Neural cell (in vitro differentiated cells): ENCODE data around the gene SAMD7. TPM values are rescaled to one million over a fixed set of nuclear protein-coding genes. Genes with fewer than 3 reads are reported as not detected.

ENCODE experiments used
- H2AFZ ChIP-seq: fragments of 200-600, 300-800 bp; sonication (generic), shearing (Covaris generic); 2 replicates; pipeline ENCODE4 v1.6.0; 2014; ENCODE audit warnings: low read depth, mild to moderate bottlenecking, antibody characterized with exemption, low read length, moderate library complexity
- H3F3A ChIP-seq: fragments of 200-600 bp; shearing (Covaris generic); 2 replicates; pipeline ENCODE4 v1.6.1; 2016; ENCODE audit warnings: mild to moderate bottlenecking, moderate library complexity, mixed read lengths, antibody characterized with exemption, low read length; ENCODE audit not compliant: insufficient read depth, poor library complexity, severe bottlenecking
- H3K27ac ChIP-seq: fragments of 200-600, 300-800 bp; sonication (generic), shearing (Covaris generic); 2 replicates; pipeline ENCODE4 v1.5.1; 2014; ENCODE audit warnings: mild to moderate bottlenecking, low read length, moderate library complexity
- H3K27me3 ChIP-seq: fragments of 300-800, 200-600 bp; sonication (generic), shearing (Covaris generic); 2 replicates; pipeline ENCODE4 v1.6.0; 2014; ENCODE audit warnings: mild to moderate bottlenecking, low read depth, low read length, moderate library complexity; ENCODE audit not compliant: insufficient read depth
- H3K36me3 ChIP-seq: fragments of 300-800, 200-600 bp; sonication (generic), shearing (Covaris generic); 2 replicates; pipeline ENCODE4 v1.5.1; 2014; ENCODE audit warnings: mild to moderate bottlenecking, antibody characterized with exemption, low read length, moderate library complexity; ENCODE audit not compliant: insufficient read depth
- H3K4me2 ChIP-seq: fragments of 300-800, 200-600 bp; sonication (generic), shearing (Covaris generic); 2 replicates; pipeline ENCODE4 v1.6.0; 2014; ENCODE audit warnings: mild to moderate bottlenecking, low read length
- H3K4me3 ChIP-seq: fragments of 300-800, 200-600 bp; sonication (generic), shearing (Covaris generic); 2 replicates; pipeline ENCODE4 v1.5.1; 2014; ENCODE audit warnings: mild to moderate bottlenecking, low read length, moderate library complexity
- H3K79me2 ChIP-seq: fragments of 200-600 bp; shearing (Covaris generic); replicated peaks from 2 replicates; pipeline ENCODE4 v1.6.0; 2014; ENCODE audit warnings: mild to moderate bottlenecking, low read length, moderate library complexity; ENCODE audit not compliant: insufficient read depth
- H3K9ac ChIP-seq: fragments of 300-800, 200-600 bp; sonication (generic), shearing (Covaris generic); 2 replicates; pipeline ENCODE4 v1.6.1; 2016; ENCODE audit warnings: mild to moderate bottlenecking, low read length, mixed read lengths
- H3K9me2 ChIP-seq: fragments of 200-600 bp; shearing (Covaris generic); 2 replicates; pipeline ENCODE4 v1.6.1; 2016; ENCODE audit warnings: mild to moderate bottlenecking, low read length, mixed read lengths; ENCODE audit not compliant: insufficient read depth
- H3K9me3 ChIP-seq: fragments of 200-600, 300-800 bp; sonication (generic), shearing (Covaris generic); 2 replicates; pipeline ENCODE4 v1.6.1; 2016; ENCODE audit warnings: mild to moderate bottlenecking, mixed run types, low read length, moderate library complexity, mixed read lengths
- H4K20me1 ChIP-seq: fragments of 200-600 bp; shearing (Covaris generic); 2 replicates; pipeline ENCODE4 v1.6.1; 2016; ENCODE audit warnings: mild to moderate bottlenecking, mixed run types; ENCODE audit not compliant: insufficient read depth
- CTCF ChIP-seq: fragments of 450-650 bp; IDR thresholded peaks from 2 replicates; pipeline ENCODE4 v1.5.1; 2014; ENCODE audit warnings: antibody characterized with exemption, mild to moderate bottlenecking, moderate library complexity; ENCODE audit not compliant: poor library complexity, severe bottlenecking
- EP300 ChIP-seq: fragments of 450-650 bp; conservative IDR thresholded peaks from 2 replicates; pipeline ENCODE4 v1.6.1; 2014; ENCODE audit warnings: antibody characterized with exemption, mild to moderate bottlenecking, moderate library complexity; ENCODE audit not compliant: poor library complexity, severe bottlenecking
- EZH2 ChIP-seq: fragments of 200-600, 300-800 bp; shearing (Covaris generic), sonication (generic); IDR thresholded peaks from 2 replicates; pipeline ENCODE4 v1.6.1; 2014; ENCODE audit warnings: antibody characterized with exemption, low read length, borderline replicate concordance, mild to moderate bottlenecking; ENCODE audit not compliant: insufficient read depth, poor library complexity, severe bottlenecking
- MXI1 ChIP-seq: fragments of 450-650 bp; conservative IDR thresholded peaks from 2 replicates; pipeline ENCODE4 v1.6.1; 2014; ENCODE audit warnings: antibody characterized with exemption, mild to moderate bottlenecking; ENCODE audit not compliant: poor library complexity, severe bottlenecking
- POLR2AphosphoS5 ChIP-seq: IDR thresholded peaks from 2 replicates; pipeline ENCODE4 v1.6.1; 2012
- RAD21 ChIP-seq: fragments of 450-650 bp; conservative IDR thresholded peaks from 2 replicates; pipeline ENCODE4 v1.6.1; 2014; ENCODE audit warnings: antibody characterized with exemption, mild to moderate bottlenecking, moderate library complexity
- REST ChIP-seq: IDR thresholded peaks from 2 replicates; pipeline ENCODE4 v1.6.1; 2012; ENCODE audit warnings: borderline replicate concordance
- SMC3 ChIP-seq: fragments of 450-650 bp; conservative IDR thresholded peaks from 2 replicates; pipeline ENCODE4 v1.6.1; 2014; ENCODE audit warnings: antibody characterized with exemption, mild to moderate bottlenecking, moderate library complexity; ENCODE audit not compliant: poor library complexity
- TAF1 ChIP-seq: IDR thresholded peaks from 2 replicates; pipeline ENCODE4 v1.6.1; 2012; ENCODE audit warnings: low read depth
- polyA plus RNA-seq: library from polyadenylated mRNA; depleted of rRNA; stranded (reverse); fragments of >200 nt; gene quantifications from 2 replicates; pipeline ENCODE4 v1.2.3, GENCODE V29; 2014

SAMD7 gene
- polyA plus RNA-seq, 1 donor from 2014 or later: not detected

GRCh38 chr3:169952045-169952444 is 40.7 kb downstream of the SAMD7 start:
- no peak overlapping the region for H3K4me3 ChIP-seq

GRCh38 chr3:169953462-169954141 is 42.2 kb downstream of the SAMD7 start:
- Histone ChIP-seq H3K9me3 (no peaks in the 10 kb centered on the region), H3K4me2 (no peak overlapping the region), H3K4me3 (no peak overlapping the region), H3K9ac (no peak overlapping the region), H3K79me2 (no peaks in the 10 kb centered on the region), H3K9me2 (no peaks in the 10 kb centered on the region), H3K36me3 (no peaks in the 10 kb centered on the region), H2AFZ (no peak overlapping the region), H3F3A (no peaks in the 10 kb centered on the region), H3K27ac (no peak overlapping the region), H3K27me3 (no peaks in the 10 kb centered on the region), H4K20me1 (no peaks in the 10 kb centered on the region)
- no peak for TF ChIP-seq POLR2AphosphoS5
- TF ChIP-seq CTCF: no peak
- TF ChIP-seq EP300: no peak
- no peak for TF ChIP-seq TAF1
- no peak for TF ChIP-seq SMC3
- no peak for TF ChIP-seq REST
- TF ChIP-seq RAD21: no peak
- TF ChIP-seq EZH2: no peak
- TF ChIP-seq MXI1: no peak

More at GRCh38 chr3:169952045-169952444, 40.7 kb downstream of the SAMD7 start:
- Histone ChIP-seq H3K36me3 (no peaks in the 10 kb centered on the region), H3K9me2 (no peaks in the 10 kb centered on the region), H2AFZ (no peak overlapping the region), H3K9ac (no peak overlapping the region), H3K27me3 (no peaks in the 10 kb centered on the region), H4K20me1 (no peaks in the 10 kb centered on the region), H3K9me3 (no peaks in the 10 kb centered on the region), H3K27ac (no peak overlapping the region), H3K79me2 (no peaks in the 10 kb centered on the region), H3K4me2 (no peak overlapping the region), H3F3A (no peaks in the 10 kb centered on the region)
- TF ChIP-seq RAD21: no peak
- TF ChIP-seq EP300: no peak
- no peak for TF ChIP-seq CTCF
- TF ChIP-seq POLR2AphosphoS5: no peak
- no peak for TF ChIP-seq TAF1
